ENCODE data around the gene SERPINB5. TPM values are rescaled to one million over a fixed set of nuclear protein-coding genes. Genes with fewer than 3 reads are reported as not detected.
A peak's percentile ranks its signal among the peaks of the same experiment; 100 is the strongest.

Gene SERPINB5
- total RNA-seq, 1 donor from 2014 or later, result 440 TPM

DNA sequence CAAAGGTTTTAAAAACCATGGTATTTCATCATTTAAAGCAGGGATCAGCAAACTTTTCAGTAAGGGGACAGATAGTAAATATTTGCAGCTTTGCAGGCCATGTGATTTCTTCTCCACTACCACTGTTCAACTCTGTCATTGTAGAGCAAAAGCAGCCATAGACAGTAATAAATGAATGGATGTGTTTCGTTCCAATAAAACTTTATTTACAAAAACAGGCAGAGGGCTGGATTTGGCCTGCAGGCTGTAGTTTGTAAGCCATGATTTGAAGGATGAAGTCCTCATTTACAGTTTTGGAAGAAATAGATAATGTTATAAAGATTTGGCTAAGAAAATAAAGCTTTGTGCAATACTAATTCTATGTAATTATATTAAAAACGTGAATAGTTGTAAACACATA is 67.3 kb downstream of the SERPINB5 start:
- H3K27me3 ChIP-seq (ENCODE audit: control insufficient read depth, insufficient read depth, low read length), result no peaks in the 10 kb centered on the region
- DNase-seq (ENCODE audit: low read depth), result no peak
- FAIRE-seq, result no peak
- TF ChIP-seq, protein P1, sequence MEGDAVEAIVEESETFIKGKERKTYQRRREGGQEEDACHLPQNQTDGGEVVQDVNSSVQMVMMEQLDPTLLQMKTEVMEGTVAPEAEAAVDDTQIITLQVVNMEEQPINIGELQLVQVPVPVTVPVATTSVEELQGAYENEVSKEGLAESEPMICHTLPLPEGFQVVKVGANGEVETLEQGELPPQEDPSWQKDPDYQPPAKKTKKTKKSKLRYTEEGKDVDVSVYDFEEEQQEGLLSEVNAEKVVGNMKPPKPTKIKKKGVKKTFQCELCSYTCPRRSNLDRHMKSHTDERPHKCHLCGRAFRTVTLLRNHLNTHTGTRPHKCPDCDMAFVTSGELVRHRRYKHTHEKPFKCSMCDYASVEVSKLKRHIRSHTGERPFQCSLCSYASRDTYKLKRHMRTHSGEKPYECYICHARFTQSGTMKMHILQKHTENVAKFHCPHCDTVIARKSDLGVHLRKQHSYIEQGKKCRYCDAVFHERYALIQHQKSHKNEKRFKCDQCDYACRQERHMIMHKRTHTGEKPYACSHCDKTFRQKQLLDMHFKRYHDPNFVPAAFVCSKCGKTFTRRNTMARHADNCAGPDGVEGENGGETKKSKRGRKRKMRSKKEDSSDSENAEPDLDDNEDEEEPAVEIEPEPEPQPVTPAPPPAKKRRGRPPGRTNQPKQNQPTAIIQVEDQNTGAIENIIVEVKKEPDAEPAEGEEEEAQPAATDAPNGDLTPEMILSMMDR (IDR thresholded peaks at IDR 0.05; ENCODE audit: insufficient read depth, low read length, severe bottlenecking), result no peak
- no peaks in the 10 kb centered on the region for H3K36me3 ChIP-seq (ENCODE audit: control insufficient read depth, insufficient read depth, low read length)
- no peak overlapping the region for H3K4me3 ChIP-seq (ENCODE audit: low read depth, low read length)

DNA sequence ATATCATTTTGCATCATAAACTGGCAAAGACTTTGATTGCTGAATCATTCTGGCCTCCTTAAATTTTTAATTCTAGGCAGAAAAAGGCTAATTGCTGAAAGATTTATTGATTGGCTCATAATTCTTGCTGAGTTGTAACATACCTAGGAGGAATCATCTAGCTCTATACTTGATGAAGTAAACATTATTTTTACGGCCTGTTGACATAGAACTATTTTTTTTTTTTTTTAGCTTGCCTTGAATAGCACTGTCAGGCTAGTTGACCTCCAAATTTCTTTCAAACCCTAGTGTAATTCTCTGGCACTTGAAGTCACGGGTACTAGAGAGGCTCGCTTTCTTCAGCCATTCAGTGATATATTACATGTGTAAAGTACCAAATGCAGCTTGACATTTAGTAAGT is 68.2 kb downstream of the SERPINB5 start:
- no peak for FAIRE-seq
- Histone ChIP-seq H3K36me3 (ENCODE audit: control insufficient read depth, insufficient read depth, low read length) (no peaks in the 10 kb centered on the region), H3K4me3 (ENCODE audit: low read depth, low read length) (no peak overlapping the region), H3K27me3 (ENCODE audit: control insufficient read depth, insufficient read depth, low read length) (no peaks in the 10 kb centered on the region)
- TF ChIP-seq, protein P1 (IDR thresholded peaks at IDR 0.05; ENCODE audit: insufficient read depth, low read length, severe bottlenecking), result no peak
- no peak for DNase-seq (ENCODE audit: low read depth)

- DNase-seq (ENCODE audit: low read depth), result peak; percentile 21
- TF ChIP-seq, protein P1 (IDR thresholded peaks at IDR 0.05; ENCODE audit: insufficient read depth, low read length, severe bottlenecking), result no peak
- no peak overlapping the region for H3K4me3 ChIP-seq (ENCODE audit: low read depth, low read length)
- H3K27me3 ChIP-seq (ENCODE audit: control insufficient read depth, insufficient read depth, low read length), result no peaks in the 10 kb centered on the region
- FAIRE-seq, result no peak
- H3K36me3 ChIP-seq (ENCODE audit: control insufficient read depth, insufficient read depth, low read length), result no peaks in the 10 kb centered on the region
Measured at GRCh38 chr18:63550068-63550467, 73.3 kb downstream of the SERPINB5 start.

DNA sequence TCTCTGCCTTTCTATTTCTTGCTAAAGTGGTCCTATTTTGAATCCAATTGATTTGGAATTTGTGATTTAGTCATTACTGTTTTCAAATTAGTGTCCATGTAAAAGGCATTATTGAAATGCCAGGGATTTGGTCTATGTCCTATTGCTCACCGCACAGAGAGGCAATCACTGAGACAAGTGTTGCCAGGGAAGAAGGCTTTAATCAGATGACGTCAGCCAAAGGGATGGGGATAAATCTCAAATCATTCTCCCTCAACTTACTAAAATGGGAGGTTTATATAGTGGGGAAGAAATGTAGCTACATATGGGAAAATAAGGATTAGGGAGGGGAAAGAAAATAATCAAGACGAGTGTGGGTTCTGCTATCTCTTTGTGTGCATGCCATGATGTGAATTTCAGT is 75.0 kb downstream of the SERPINB5 start:
- H3K36me3 ChIP-seq (ENCODE audit: control insufficient read depth, insufficient read depth, low read length), result no peaks in the 10 kb centered on the region
- DNase-seq (ENCODE audit: low read depth) (no peak), FAIRE-seq (no peak)
- TF ChIP-seq, protein P1 (IDR thresholded peaks at IDR 0.05; ENCODE audit: insufficient read depth, low read length, severe bottlenecking), result no peak
- H3K27me3 ChIP-seq (ENCODE audit: control insufficient read depth, insufficient read depth, low read length), result no peaks in the 10 kb centered on the region
- H3K4me3 ChIP-seq (ENCODE audit: low read depth, low read length), result no peak overlapping the region

- no peak for DNase-seq (ENCODE audit: low read depth)
- TF ChIP-seq, protein P1 (IDR thresholded peaks at IDR 0.05; ENCODE audit: insufficient read depth, low read length, severe bottlenecking), result no peak
- no peak for FAIRE-seq
- no peak overlapping the region for H3K4me3 ChIP-seq (ENCODE audit: low read depth, low read length)
- no peaks in the 10 kb centered on the region for H3K36me3 ChIP-seq (ENCODE audit: control insufficient read depth, insufficient read depth, low read length)
- no peaks in the 10 kb centered on the region for H3K27me3 ChIP-seq (ENCODE audit: control insufficient read depth, insufficient read depth, low read length)
Measured at GRCh38 chr18:63552581-63552980, 75.8 kb downstream of the SERPINB5 start.

DNA sequence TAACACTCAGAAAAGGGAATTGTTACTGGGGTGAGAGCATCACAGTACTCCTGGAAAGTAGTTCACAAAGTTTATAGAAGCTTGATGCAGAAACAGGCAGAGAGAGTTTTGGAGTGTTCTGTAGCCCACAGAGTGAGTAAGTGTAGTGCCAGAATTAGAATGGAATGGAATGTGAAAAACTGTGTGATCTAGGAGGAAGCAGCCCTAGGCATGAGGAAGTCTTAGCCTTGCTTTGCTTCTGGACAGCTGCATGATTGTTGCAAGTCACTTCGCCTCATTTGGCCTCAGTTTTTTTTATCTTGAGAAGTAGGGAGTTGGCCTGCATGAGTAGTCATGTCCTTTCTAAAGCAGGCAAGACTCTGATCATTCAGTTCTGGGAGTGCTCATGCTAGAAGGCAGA is 76.3 kb downstream of the SERPINB5 start:
- H3K4me3 ChIP-seq (ENCODE audit: low read depth, low read length), result no peak overlapping the region
- FAIRE-seq, result peak; percentile 99
- TF ChIP-seq, protein P1 (IDR thresholded peaks at IDR 0.05; ENCODE audit: insufficient read depth, low read length, severe bottlenecking), result no peak
- H3K27me3 ChIP-seq (ENCODE audit: control insufficient read depth, insufficient read depth, low read length), result no peaks in the 10 kb centered on the region
- H3K36me3 ChIP-seq (ENCODE audit: control insufficient read depth, insufficient read depth, low read length), result no peaks in the 10 kb centered on the region
- DNase-seq (ENCODE audit: low read depth), result peak; percentile 96

Measured in bronchial epithelial cell (primary cell).